Effector memory CD4-positive, alpha-beta T cell (primary cell): Measurements from ENCODE around the gene PDE3A.

Experiments
- DNase-seq, 3 donors: peaks; one replicate each; pipeline ENCODE4 v3.0.0-alpha.2; 2020
- H3K27ac ChIP-seq: 2 replicates; pipeline ENCODE4 v1.7.0; 2013; ENCODE audit warnings: mild to moderate bottlenecking, low read length, moderate library complexity; ENCODE audit not compliant: insufficient read depth, poor library complexity, severe bottlenecking
- H3K27me3 ChIP-seq: replicated peaks from 2 replicates; pipeline ENCODE4 v1.7.0; 2013; ENCODE audit warnings: mild to moderate bottlenecking, low read length; ENCODE audit not compliant: insufficient read depth, control insufficient read depth, poor library complexity, severe bottlenecking
- H3K36me3 ChIP-seq: 2 replicates; pipeline ENCODE4 v1.7.0; 2013; ENCODE audit warnings: mild to moderate bottlenecking, low read length, moderate library complexity; ENCODE audit not compliant: control insufficient read depth, insufficient read depth
- H3K4me1 ChIP-seq: 2 replicates; pipeline ENCODE4 v1.7.0; 2013; ENCODE audit warnings: low read length, mild to moderate bottlenecking; ENCODE audit not compliant: control insufficient read depth, insufficient read depth, poor library complexity, severe bottlenecking
- H3K4me3 ChIP-seq: 2 replicates; pipeline ENCODE4 v1.7.0; 2013; ENCODE audit warnings: low read length, low read depth, mild to moderate bottlenecking; ENCODE audit not compliant: insufficient read depth, poor library complexity, severe bottlenecking
- H3K9me3 ChIP-seq: 2 replicates; pipeline ENCODE4 v1.7.0; 2013; ENCODE audit warnings: mild to moderate bottlenecking, low read length, moderate library complexity; ENCODE audit not compliant: control insufficient read depth

The PDE3A gene

DNA sequence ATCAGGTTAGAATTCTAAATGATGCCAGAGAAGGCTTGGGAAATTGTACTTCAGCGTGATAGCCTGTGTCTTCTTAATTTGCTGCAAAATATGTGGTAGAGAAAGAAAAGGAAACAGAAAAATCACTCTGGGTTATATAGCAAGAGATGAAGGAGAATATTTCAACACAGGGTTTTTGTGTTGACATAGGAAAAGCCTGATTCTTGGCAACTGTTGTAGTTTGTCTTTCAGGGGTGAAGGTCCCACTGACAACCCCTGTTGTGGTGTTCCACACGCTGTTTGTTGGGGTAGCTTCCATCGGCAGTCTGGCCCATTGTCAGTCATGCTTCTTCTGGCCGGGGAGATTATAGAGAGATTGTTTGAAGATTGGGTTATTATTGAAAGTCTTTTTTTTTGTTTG is 313.0 kb downstream of the PDE3A start:
- DNase-seq, result no peak
- H3K9me3 ChIP-seq, result no peaks in the 10 kb centered on the region
- no peak overlapping the region for H3K27ac ChIP-seq
- no peaks in the 10 kb centered on the region for H3K4me1 ChIP-seq
- H3K36me3 ChIP-seq, result no peaks in the 10 kb centered on the region
- no peaks in the 10 kb centered on the region for H3K27me3 ChIP-seq
- no peak overlapping the region for H3K4me3 ChIP-seq

DNA sequence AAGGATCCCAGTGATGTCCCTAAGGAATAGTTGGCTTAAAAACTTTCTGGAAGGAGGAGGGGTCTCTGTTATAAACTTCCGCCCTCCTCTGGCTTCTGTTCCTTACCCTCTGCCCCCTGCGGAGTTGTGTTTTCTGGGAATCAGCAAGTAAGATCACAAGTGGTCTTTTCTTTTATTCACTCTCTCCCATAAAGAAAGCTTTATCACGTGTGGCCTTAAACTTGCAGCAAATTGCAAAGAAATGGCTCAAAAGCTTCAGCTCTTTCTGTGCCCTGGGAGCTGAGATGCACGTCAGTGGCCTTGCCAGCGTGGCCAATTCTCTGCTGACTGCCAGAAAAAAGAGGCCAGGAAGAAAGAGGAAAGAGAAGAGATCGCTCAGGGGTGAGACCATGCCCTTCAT is 326.9 kb downstream of the PDE3A start, which contains the start of gene SLCO1C1:
Gene SLCO1C1 (plus strand): TSS at position 101 of the 400 bp plus-strand sequence. CDS start 4,245 bp downstream, outside the sequence.
- H3K9me3 ChIP-seq, result no peaks in the 10 kb centered on the region
- no peak for DNase-seq
- no peaks in the 10 kb centered on the region for H3K36me3 ChIP-seq
- H3K4me3 ChIP-seq, result no peak within 1 kb of the TSS
- H3K27ac ChIP-seq, result no peak within 1 kb of the TSS
- H3K4me1 ChIP-seq, result no peaks in the 10 kb centered on the region
- H3K27me3 ChIP-seq, result no peaks in the 10 kb centered on the region

DNA sequence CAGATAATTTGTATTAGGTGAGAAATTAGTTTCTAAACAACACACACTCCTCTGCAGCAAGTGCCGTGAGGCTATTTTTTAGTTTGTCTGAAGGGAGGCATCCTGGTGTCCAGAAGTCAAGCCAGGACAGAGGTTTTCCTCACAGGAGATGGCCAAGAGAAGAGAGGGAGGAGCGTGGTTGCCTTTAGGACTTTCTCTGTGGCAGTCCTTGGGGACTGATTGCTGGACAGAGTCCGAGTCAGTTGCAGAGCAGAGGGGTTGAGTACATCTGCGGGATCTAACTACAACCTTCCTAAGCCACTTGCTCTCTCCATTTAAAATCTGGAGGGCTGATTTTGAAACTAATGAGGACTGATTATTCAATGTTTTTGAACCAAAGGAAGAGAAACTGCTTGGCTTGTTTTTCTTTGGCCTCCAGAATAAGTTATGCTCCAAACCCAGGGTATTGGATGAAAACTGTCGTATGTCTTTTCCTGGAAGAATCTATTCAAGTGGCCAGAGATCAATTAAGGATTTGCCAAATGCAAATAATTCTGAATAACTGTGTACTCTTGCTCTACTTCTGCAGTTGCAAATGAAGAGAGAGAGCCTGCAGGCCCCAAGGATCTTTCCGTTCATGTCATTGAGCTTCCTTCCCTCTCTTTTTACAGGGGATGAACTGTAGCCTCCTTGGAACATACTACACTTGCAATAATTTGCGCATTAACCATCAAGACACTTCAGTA is 328.0 kb downstream of the PDE3A start:
- Histone ChIP-seq H3K4me3 (no peak overlapping the region), H3K9me3 (no peaks in the 10 kb centered on the region), H3K4me1 (no peaks in the 10 kb centered on the region), H3K36me3 (no peaks in the 10 kb centered on the region), H3K27ac (no peak overlapping the region), H3K27me3 (no peaks in the 10 kb centered on the region)
- no peak for DNase-seq

DNA sequence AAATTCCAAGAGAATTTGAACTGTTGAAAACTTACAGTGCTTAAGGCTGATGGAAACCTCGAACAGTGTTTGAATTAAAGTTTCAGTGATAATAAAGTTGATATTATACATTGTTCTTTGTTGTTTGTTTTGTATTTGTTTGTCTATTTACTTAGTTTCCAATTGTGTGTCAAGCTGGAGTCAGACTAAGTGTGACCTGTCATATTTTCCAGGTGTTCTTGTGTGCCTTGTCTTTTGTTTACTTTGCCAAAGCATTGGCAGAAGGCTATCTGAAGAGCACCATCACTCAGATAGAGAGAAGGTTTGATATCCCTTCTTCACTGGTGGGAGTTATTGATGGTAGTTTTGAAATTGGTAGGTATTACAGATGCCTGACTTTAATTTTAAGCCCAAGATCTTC is 332.8 kb downstream of the PDE3A start:
- no peak overlapping the region for H3K27ac ChIP-seq
- DNase-seq, result no peak

DNA sequence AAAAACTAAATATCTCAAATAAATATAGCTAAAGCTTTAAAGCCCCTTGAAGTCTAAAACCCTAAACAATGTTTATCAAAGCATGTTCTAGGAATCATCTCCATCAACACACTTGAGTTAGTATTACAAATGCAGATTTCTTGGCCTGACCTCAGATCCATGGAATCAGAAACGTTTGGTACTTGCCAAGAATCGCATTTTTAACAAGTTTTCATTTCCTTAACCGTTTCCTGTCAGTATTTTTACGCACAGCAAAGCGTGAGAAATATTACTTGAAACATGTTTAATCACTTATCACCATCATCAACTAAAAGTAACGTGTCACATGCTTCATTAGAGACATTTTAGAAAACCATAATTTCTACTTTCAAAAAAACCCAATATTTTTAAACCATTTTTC is 336.5 kb downstream of the PDE3A start:
- Histone ChIP-seq H3K4me3 (no peak overlapping the region), H3K27me3 (no peaks in the 10 kb centered on the region), H3K36me3 (no peaks in the 10 kb centered on the region), H3K9me3 (no peaks in the 10 kb centered on the region), H3K27ac (no peak overlapping the region), H3K4me1 (no peaks in the 10 kb centered on the region)
- no peak for DNase-seq

More for the DNA sequence above, 332.8 kb downstream of the PDE3A start:
- no peaks in the 10 kb centered on the region for H3K9me3 ChIP-seq
- no peaks in the 10 kb centered on the region for H3K4me1 ChIP-seq
- H3K27me3 ChIP-seq, result no peaks in the 10 kb centered on the region
- H3K4me3 ChIP-seq, result no peak overlapping the region
- no peaks in the 10 kb centered on the region for H3K36me3 ChIP-seq

DNA sequence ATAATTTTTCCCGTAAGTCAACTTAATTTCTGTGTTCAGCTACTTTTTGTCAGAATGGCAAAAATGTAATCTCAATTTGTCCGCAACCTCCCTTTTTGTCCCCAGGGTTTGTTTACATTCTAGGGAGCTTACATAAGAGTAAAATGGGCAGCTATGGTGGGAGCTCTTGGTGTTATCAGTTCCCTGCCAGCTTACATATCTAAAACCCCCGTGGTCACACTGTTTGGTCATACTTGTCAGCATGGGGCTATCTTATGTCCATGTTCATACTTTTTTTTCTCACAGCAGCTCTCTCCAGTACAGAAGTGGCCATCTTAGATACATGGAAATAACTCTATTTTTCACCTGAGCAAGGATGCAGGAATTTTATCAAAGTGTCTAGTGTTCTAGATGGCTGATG is 343.5 kb downstream of the PDE3A start:
- Histone ChIP-seq H3K27me3 (no peaks in the 10 kb centered on the region), H3K9me3 (no peaks in the 10 kb centered on the region), H3K4me3 (no peak overlapping the region), H3K4me1 (no peaks in the 10 kb centered on the region), H3K27ac (no peak overlapping the region), H3K36me3 (no peaks in the 10 kb centered on the region)
- no peak for DNase-seq

DNA sequence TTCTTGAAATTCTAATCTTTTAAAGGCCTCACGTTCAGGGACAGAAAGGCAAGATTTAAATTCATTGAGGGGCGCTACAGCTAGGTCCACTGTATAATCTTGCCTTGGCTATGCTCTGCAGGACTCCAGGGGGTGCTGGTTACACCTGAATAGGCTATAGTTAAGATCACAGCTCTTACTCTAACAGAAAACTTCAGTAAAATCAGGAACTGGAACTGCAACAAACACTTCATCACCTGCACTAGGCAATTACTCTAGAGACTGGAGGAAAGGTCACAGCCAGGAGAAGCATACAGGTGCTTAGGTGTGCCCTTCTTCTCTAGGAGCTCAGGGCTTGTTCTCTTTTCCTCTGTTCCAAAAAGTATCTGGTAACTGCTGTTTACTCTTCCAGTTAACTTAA is 347.7 kb downstream of the PDE3A start:
- DNase-seq, result no peak
- no peaks in the 10 kb centered on the region for H3K4me1 ChIP-seq
- no peak overlapping the region for H3K27ac ChIP-seq
- H3K27me3 ChIP-seq, result no peaks in the 10 kb centered on the region
- H3K4me3 ChIP-seq, result no peak overlapping the region
- H3K9me3 ChIP-seq, result no peaks in the 10 kb centered on the region
- no peaks in the 10 kb centered on the region for H3K36me3 ChIP-seq

DNA sequence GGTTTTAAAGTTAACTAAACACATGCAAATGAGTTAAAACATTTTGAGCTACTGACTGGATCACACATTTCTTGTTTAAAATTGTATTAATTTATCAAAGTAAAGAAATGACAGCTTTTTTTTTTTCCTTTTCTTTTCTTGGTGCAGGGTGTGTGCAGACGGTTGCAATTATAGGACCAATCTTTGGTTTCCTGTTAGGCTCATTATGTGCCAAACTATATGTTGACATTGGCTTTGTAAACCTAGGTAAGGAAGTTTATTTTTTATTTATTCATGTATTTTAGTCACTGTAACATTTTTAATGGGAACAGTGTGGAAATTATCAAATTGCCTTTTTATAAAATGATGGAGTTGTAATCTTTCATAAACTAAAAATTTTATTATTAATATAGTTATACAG is 348.6 kb downstream of the PDE3A start:
- no peaks in the 10 kb centered on the region for H3K4me1 ChIP-seq
- no peaks in the 10 kb centered on the region for H3K9me3 ChIP-seq
- DNase-seq, result no peak
- no peaks in the 10 kb centered on the region for H3K27me3 ChIP-seq
- no peak overlapping the region for H3K4me3 ChIP-seq
- no peak overlapping the region for H3K27ac ChIP-seq
- no peaks in the 10 kb centered on the region for H3K36me3 ChIP-seq

DNA sequence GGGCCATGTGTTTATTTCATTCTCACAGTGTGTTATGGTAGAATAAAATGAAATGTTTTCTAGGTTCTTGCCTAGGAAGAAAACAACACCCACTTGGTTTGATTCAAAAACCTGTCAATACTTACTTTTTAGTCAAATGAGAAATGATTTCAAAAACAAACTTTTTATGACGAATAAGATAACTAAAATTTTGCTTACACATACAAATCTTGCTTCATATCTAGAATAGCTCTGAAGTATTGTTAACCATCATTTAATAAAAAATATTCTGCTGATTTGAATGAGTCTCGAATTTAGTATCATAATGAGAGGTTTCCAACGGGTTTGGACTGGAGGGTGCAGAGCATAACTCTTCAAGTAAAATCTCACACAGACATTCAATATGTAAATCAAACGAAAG is 350.0 kb downstream of the PDE3A start:
- no peaks in the 10 kb centered on the region for H3K27me3 ChIP-seq
- no peaks in the 10 kb centered on the region for H3K36me3 ChIP-seq
- no peaks in the 10 kb centered on the region for H3K9me3 ChIP-seq
- no peak for DNase-seq
- H3K27ac ChIP-seq, result no peak overlapping the region
- no peak overlapping the region for H3K4me3 ChIP-seq
- H3K4me1 ChIP-seq, result no peaks in the 10 kb centered on the region

DNA sequence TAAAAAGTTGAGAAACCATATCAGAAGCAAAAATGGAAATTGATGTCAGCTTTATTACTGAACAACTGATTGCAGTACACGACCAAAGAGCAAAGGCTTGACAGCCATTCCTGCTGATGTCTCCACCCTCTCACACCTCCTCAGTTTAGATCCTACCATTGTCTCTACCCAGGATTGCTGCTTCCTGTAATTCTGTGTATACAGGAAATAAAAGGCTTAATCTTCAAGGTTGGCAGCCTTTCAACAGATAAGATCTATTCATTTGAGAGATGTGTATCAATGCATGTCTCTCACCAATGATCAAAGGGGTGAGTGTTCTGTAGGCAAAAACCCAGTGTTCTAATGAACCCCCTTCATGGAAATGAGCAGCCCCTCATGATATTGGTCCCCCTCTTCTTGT is 353.8 kb downstream of the PDE3A start:
- Histone ChIP-seq H3K9me3 (no peaks in the 10 kb centered on the region), H3K4me1 (no peaks in the 10 kb centered on the region), H3K4me3 (no peak overlapping the region), H3K27me3 (no peaks in the 10 kb centered on the region), H3K36me3 (no peaks in the 10 kb centered on the region), H3K27ac (no peak overlapping the region)
- no peak for DNase-seq
